Loucy (cell line): ENCODE results near the gene GINS1.

Experiments used
- H2AFZ ChIP-seq: fragments of 200-600 bp; sonication (generic); 2 replicates; pipeline ENCODE4 v1.6.0; 2016; ENCODE audit warnings: antibody characterized with exemption, mild to moderate bottlenecking, low read length, moderate library complexity
- H3F3A ChIP-seq: fragments of 200-600 bp; 2 replicates; pipeline ENCODE4 v1.6.0; 2016; ENCODE audit warnings: antibody characterized with exemption, low read depth, mild to moderate bottlenecking
- H3K27me3 ChIP-seq: fragments of 200-600 bp; sonication (generic); 2 replicates; pipeline ENCODE4 v1.6.1; 2014; ENCODE audit warnings: low read length, mild to moderate bottlenecking; ENCODE audit not compliant: insufficient read depth, poor library complexity, severe bottlenecking
- H3K36me3 ChIP-seq: fragments of 200-600 bp; sonication (generic); 2 replicates; pipeline ENCODE4 v1.6.1; 2016; ENCODE audit warnings: low read length; ENCODE audit not compliant: insufficient read depth
- H3K4me1 ChIP-seq: fragments of 200-600 bp; sonication (generic); 2 replicates; pipeline ENCODE4 v1.5.1; 2014; ENCODE audit warnings: low read length, mild to moderate bottlenecking; ENCODE audit not compliant: insufficient read depth, poor library complexity, severe bottlenecking
- H3K4me2 ChIP-seq: fragments of 200-600 bp; sonication (generic); 2 replicates; pipeline ENCODE4 v1.6.0; 2014; ENCODE audit warnings: antibody characterized with exemption, low read length, low read depth, mild to moderate bottlenecking; ENCODE audit not compliant: poor library complexity, severe bottlenecking
- H3K4me3 ChIP-seq: fragments of 200-600 bp; sonication (generic); 2 replicates; pipeline ENCODE4 v1.5.1; 2014; ENCODE audit warnings: low read length, mild to moderate bottlenecking, mixed read lengths; ENCODE audit not compliant: poor library complexity, severe bottlenecking
- H3K79me2 ChIP-seq: fragments of 200-600 bp; sonication (generic); 2 replicates; pipeline ENCODE4 v1.6.1; 2014; ENCODE audit warnings: low read length; ENCODE audit not compliant: insufficient read depth
- H3K9ac ChIP-seq: fragments of 200-600 bp; sonication (generic); 2 replicates; pipeline ENCODE4 v1.6.0; 2014; ENCODE audit warnings: mild to moderate bottlenecking, low read depth, low read length, moderate library complexity; ENCODE audit not compliant: poor library complexity, severe bottlenecking
- H3K9me2 ChIP-seq: fragments of 200-600 bp; sonication (generic); replicated peaks from 2 replicates; pipeline ENCODE4 v1.6.1; 2016; ENCODE audit warnings: low read depth, low read length, mixed read lengths
- H3K9me3 ChIP-seq: fragments of 200-600 bp; sonication (generic); 2 replicates; pipeline ENCODE4 v1.6.1; 2014; ENCODE audit warnings: mild to moderate bottlenecking, antibody characterized with exemption, low read length, low read depth; ENCODE audit not compliant: insufficient read depth
- H4K20me1 ChIP-seq: fragments of 200-600 bp; sonication (generic); 2 replicates; pipeline ENCODE4 v1.6.0; 2014; ENCODE audit warnings: antibody characterized with exemption, low read length, mild to moderate bottlenecking; ENCODE audit not compliant: insufficient read depth, poor library complexity, severe bottlenecking
- CTCF ChIP-seq: fragments of 200-600 bp; sonication (generic); conservative IDR thresholded peaks from 2 replicates; pipeline ENCODE4 v1.5.1; 2014; ENCODE audit warnings: mild to moderate bottlenecking, antibody characterized with exemption, low read length
- EZH2phosphoT487 ChIP-seq: fragments of 200-600 bp; IDR thresholded peaks from 2 replicates; pipeline ENCODE4 v1.6.1; 2018; ENCODE audit warnings: antibody characterized with exemption, mild to moderate bottlenecking, moderate library complexity, borderline replicate concordance

The GINS1 gene

GRCh38 chr20:25479638-25480037 is 72.2 kb downstream of the GINS1 start:
- H3K27me3 ChIP-seq = no peaks in the 10 kb centered on the region
- peaks cover 48% of the 10 kb centered on the region; the same call in 1 of the 2 replicates for H3K36me3 ChIP-seq
- no peaks in the 10 kb centered on the region for H3K4me1 ChIP-seq
- no peaks in the 10 kb centered on the region for H4K20me1 ChIP-seq
- H2AFZ ChIP-seq = no peak overlapping the region
- no peaks in the 10 kb centered on the region for H3K9me2 ChIP-seq
- H3K9me3 ChIP-seq = no peaks in the 10 kb centered on the region
- H3K4me2 ChIP-seq = no peak overlapping the region
- H3F3A ChIP-seq = no peaks in the 10 kb centered on the region
- no peak overlapping the region for H3K4me3 ChIP-seq
- H3K9ac ChIP-seq = no peak overlapping the region
- H3K79me2 ChIP-seq = no peaks in the 10 kb centered on the region
- TF ChIP-seq EZH2phosphoT487 (no peak), CTCF (no peak)

GRCh38 chr20:25480156-25480555 is 72.7 kb downstream of the GINS1 start:
- no peaks in the 10 kb centered on the region for H3K9me3 ChIP-seq
- no peak overlapping the region for H3K9ac ChIP-seq
- peaks cover 52% of the 10 kb centered on the region; the same call in 1 of the 2 replicates for H3K36me3 ChIP-seq
- no peak overlapping the region for H2AFZ ChIP-seq
- H3K79me2 ChIP-seq = no peaks in the 10 kb centered on the region
- no peaks in the 10 kb centered on the region for H3K9me2 ChIP-seq
- H3K4me2 ChIP-seq = no peak overlapping the region
- no peak for TF ChIP-seq EZH2phosphoT487
- no peak for TF ChIP-seq CTCF
- H3K27me3 ChIP-seq = no peaks in the 10 kb centered on the region
- H4K20me1 ChIP-seq = no peaks in the 10 kb centered on the region
- no peaks in the 10 kb centered on the region for H3F3A ChIP-seq
- H3K4me3 ChIP-seq = no peak overlapping the region
- peaks cover 2% of the 10 kb centered on the region for H3K4me1 ChIP-seq

GRCh38 chr20:25480797-25481196 is 73.3 kb downstream of the GINS1 start:
- H3K4me1 ChIP-seq = peaks cover 5% of the 10 kb centered on the region
- H3K36me3 ChIP-seq = peaks cover 50% of the 10 kb centered on the region; the same call in 1 of the 2 replicates
- H3K9me2 ChIP-seq = no peaks in the 10 kb centered on the region
- H3K27me3 ChIP-seq = no peaks in the 10 kb centered on the region
- H3K79me2 ChIP-seq = no peaks in the 10 kb centered on the region
- H3F3A ChIP-seq = no peaks in the 10 kb centered on the region
- H3K4me3 ChIP-seq = no peak overlapping the region
- TF ChIP-seq EZH2phosphoT487 (no peak), CTCF (no peak)
- H3K9me3 ChIP-seq = no peaks in the 10 kb centered on the region
- H2AFZ ChIP-seq = no peak overlapping the region
- no peak overlapping the region for H3K9ac ChIP-seq
- no peak overlapping the region for H3K4me2 ChIP-seq
- H4K20me1 ChIP-seq = no peaks in the 10 kb centered on the region
